ENCODE data around the gene DOCK11. TPM values are rescaled to one million over a fixed set of nuclear protein-coding genes. Genes with fewer than 3 reads are reported as not detected.

The DOCK11 gene
- total RNA-seq, 1 experiment from 2014 or later, result 13.1 TPM

DNA sequence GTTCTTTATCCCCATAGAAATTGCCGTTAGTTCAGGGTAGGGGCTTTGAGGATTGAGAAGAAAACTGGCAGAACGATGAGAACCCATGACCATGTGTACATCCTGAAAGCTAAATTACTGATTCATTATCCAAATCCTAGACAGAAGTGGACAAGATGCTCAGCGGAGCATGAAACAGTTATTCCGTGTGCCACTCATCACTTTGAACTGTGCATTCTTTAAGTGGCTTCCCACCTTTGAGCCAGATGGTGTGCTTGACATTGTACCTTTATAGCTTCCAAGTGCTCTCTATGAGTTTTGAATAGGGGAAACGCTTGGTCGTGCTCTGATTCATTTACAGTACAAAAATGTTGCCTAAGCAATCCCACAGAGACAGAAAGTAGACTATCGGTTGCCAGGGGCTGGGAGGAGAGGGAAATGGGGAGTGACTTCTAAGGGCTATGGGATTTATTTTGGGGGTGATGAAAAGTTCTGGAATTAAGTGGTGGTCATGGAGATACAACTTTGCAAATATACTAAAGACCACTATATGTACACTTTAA lies 100.0 kb downstream of the DOCK11 start (continued):
- TF ChIP-seq TCF7 (CRISPR knock-in tag; IDR thresholded peaks at IDR 0.05; ENCODE audit: low read depth) (no peak), ZNF219 (CRISPR knock-in tag; IDR thresholded peaks at IDR 0.05; ENCODE audit: borderline replicate concordance) (no peak), ELF4 (CRISPR knock-in tag; IDR thresholded peaks at IDR 0.05; ENCODE audit: low read depth) (no peak)

DNA sequence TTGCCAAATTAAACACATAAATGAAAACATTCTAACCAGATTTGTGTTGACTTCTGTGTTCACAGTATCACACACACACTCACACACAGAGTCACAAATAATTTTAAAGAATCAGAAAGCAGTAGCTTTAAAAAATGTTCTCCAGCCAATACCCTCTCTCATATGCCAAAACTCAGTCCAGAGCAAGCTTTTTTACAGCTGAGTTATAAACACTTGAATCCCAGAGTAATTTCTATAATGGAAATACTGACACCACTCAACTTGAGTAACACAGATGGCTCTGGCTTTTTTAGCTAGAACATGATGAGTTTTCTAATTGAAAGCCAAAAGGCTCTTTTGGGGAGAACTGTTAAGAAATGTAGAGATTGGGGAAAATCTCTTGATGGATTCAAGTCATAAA lies 100.8 kb downstream of the DOCK11 start:
- no peaks in the 10 kb centered on the region for H3K9me3 Mint-ChIP-seq
- CTCF ChIA-PET, result no interaction called here
- no peak for DNase-seq (ENCODE audit: low spot score)

More for the DNA sequence above, 100.8 kb downstream of the DOCK11 start:
- peaks cover 24% of the 10 kb centered on the region for H3K4me1 Mint-ChIP-seq
- no peak overlapping the region for H3K27ac Mint-ChIP-seq
- TF ChIP-seq, protein P1, sequence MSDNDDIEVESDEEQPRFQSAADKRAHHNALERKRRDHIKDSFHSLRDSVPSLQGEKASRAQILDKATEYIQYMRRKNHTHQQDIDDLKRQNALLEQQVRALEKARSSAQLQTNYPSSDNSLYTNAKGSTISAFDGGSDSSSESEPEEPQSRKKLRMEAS (CRISPR knock-in tag; IDR thresholded peaks at IDR 0.05), result no peak
- no peak for TF ChIP-seq SMAD4 (CRISPR knock-in tag; IDR thresholded peaks at IDR 0.05)
- TF ChIP-seq FOXK1 (CRISPR knock-in tag; IDR thresholded peaks at IDR 0.05), result no peak
- no peak for TF ChIP-seq MXD4 (CRISPR knock-in tag; IDR thresholded peaks at IDR 0.05; ENCODE audit: borderline replicate concordance)
- TF ChIP-seq RELA (CRISPR knock-in tag; IDR thresholded peaks at IDR 0.05; ENCODE audit: borderline replicate concordance), result no peak
- TF ChIP-seq, protein P2, sequence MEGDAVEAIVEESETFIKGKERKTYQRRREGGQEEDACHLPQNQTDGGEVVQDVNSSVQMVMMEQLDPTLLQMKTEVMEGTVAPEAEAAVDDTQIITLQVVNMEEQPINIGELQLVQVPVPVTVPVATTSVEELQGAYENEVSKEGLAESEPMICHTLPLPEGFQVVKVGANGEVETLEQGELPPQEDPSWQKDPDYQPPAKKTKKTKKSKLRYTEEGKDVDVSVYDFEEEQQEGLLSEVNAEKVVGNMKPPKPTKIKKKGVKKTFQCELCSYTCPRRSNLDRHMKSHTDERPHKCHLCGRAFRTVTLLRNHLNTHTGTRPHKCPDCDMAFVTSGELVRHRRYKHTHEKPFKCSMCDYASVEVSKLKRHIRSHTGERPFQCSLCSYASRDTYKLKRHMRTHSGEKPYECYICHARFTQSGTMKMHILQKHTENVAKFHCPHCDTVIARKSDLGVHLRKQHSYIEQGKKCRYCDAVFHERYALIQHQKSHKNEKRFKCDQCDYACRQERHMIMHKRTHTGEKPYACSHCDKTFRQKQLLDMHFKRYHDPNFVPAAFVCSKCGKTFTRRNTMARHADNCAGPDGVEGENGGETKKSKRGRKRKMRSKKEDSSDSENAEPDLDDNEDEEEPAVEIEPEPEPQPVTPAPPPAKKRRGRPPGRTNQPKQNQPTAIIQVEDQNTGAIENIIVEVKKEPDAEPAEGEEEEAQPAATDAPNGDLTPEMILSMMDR (IDR thresholded peaks at IDR 0.05), result no peak
- no peak for TF ChIP-seq MYBL2 (CRISPR knock-in tag; IDR thresholded peaks at IDR 0.05)
- TF ChIP-seq NFYB (CRISPR knock-in tag; conservative IDR thresholded peaks at IDR 0.05; ENCODE audit: low read depth), result no peak
- no peak for TF ChIP-seq NFATC4 (CRISPR knock-in tag; IDR thresholded peaks at IDR 0.05)
- TF ChIP-seq SOX15 (CRISPR knock-in tag; IDR thresholded peaks at IDR 0.05), result no peak
- no peak for TF ChIP-seq JUN (CRISPR knock-in tag; IDR thresholded peaks at IDR 0.05)
- TF ChIP-seq TCF7 (CRISPR knock-in tag; IDR thresholded peaks at IDR 0.05; ENCODE audit: low read depth), result no peak
- TF ChIP-seq, protein P3, sequence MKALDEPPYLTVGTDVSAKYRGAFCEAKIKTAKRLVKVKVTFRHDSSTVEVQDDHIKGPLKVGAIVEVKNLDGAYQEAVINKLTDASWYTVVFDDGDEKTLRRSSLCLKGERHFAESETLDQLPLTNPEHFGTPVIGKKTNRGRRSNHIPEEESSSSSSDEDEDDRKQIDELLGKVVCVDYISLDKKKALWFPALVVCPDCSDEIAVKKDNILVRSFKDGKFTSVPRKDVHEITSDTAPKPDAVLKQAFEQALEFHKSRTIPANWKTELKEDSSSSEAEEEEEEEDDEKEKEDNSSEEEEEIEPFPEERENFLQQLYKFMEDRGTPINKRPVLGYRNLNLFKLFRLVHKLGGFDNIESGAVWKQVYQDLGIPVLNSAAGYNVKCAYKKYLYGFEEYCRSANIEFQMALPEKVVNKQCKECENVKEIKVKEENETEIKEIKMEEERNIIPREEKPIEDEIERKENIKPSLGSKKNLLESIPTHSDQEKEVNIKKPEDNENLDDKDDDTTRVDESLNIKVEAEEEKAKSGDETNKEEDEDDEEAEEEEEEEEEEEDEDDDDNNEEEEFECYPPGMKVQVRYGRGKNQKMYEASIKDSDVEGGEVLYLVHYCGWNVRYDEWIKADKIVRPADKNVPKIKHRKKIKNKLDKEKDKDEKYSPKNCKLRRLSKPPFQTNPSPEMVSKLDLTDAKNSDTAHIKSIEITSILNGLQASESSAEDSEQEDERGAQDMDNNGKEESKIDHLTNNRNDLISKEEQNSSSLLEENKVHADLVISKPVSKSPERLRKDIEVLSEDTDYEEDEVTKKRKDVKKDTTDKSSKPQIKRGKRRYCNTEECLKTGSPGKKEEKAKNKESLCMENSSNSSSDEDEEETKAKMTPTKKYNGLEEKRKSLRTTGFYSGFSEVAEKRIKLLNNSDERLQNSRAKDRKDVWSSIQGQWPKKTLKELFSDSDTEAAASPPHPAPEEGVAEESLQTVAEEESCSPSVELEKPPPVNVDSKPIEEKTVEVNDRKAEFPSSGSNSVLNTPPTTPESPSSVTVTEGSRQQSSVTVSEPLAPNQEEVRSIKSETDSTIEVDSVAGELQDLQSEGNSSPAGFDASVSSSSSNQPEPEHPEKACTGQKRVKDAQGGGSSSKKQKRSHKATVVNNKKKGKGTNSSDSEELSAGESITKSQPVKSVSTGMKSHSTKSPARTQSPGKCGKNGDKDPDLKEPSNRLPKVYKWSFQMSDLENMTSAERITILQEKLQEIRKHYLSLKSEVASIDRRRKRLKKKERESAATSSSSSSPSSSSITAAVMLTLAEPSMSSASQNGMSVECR (CRISPR knock-in tag; IDR thresholded peaks at IDR 0.05; ENCODE audit: borderline replicate concordance), result no peak
- TF ChIP-seq ZNF232 (CRISPR knock-in tag; IDR thresholded peaks at IDR 0.05), result no peak
- TF ChIP-seq, protein P4, sequence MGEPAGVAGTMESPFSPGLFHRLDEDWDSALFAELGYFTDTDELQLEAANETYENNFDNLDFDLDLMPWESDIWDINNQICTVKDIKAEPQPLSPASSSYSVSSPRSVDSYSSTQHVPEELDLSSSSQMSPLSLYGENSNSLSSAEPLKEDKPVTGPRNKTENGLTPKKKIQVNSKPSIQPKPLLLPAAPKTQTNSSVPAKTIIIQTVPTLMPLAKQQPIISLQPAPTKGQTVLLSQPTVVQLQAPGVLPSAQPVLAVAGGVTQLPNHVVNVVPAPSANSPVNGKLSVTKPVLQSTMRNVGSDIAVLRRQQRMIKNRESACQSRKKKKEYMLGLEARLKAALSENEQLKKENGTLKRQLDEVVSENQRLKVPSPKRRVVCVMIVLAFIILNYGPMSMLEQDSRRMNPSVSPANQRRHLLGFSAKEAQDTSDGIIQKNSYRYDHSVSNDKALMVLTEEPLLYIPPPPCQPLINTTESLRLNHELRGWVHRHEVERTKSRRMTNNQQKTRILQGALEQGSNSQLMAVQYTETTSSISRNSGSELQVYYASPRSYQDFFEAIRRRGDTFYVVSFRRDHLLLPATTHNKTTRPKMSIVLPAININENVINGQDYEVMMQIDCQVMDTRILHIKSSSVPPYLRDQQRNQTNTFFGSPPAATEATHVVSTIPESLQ (CRISPR knock-in tag; IDR thresholded peaks at IDR 0.05), result no peak
- no peak for TF ChIP-seq TEAD1 (CRISPR knock-in tag; IDR thresholded peaks at IDR 0.05)
- TF ChIP-seq ATF1 (CRISPR knock-in tag; IDR thresholded peaks at IDR 0.05), result no peak
- TF ChIP-seq, protein P5, sequence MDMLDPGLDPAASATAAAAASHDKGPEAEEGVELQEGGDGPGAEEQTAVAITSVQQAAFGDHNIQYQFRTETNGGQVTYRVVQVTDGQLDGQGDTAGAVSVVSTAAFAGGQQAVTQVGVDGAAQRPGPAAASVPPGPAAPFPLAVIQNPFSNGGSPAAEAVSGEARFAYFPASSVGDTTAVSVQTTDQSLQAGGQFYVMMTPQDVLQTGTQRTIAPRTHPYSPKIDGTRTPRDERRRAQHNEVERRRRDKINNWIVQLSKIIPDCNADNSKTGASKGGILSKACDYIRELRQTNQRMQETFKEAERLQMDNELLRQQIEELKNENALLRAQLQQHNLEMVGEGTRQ (CRISPR knock-in tag; IDR thresholded peaks at IDR 0.05), result no peak
- no peak for TF ChIP-seq TP53 (CRISPR knock-in tag; IDR thresholded peaks at IDR 0.05)
- POLR2A ChIA-PET, result no interaction called here
- ATAC-seq, result no peak
- H3K36me3 Mint-ChIP-seq, result 0 out of 2 replicates have a peak, but pooled peaks cover 3% of the 10 kb centered on the region
- H3K27me3 Mint-ChIP-seq (ENCODE audit: low read depth), result no peaks in the 10 kb centered on the region
- no peak overlapping the region for H3K4me3 Mint-ChIP-seq
